HG02588 (cell line): Measurements from ENCODE around the gene SRSF3.

Experiments
- ATAC-seq: cut with Tn5 transposase; IDR thresholded peaks from one replicate; pipeline ENCODE4 v1.9.1; 2021; ENCODE audit warnings: mild to moderate bottlenecking, moderate library complexity; ENCODE audit not compliant: unreplicated experiment

Gene SRSF3

GRCh38 chr6:36622901-36623546 is 28.9 kb downstream of the SRSF3 start:
- no peak for ATAC-seq

- ATAC-seq: peak; percentile 58
Observed at GRCh38 chr6:36623547-36624459, 29.6 kb downstream of the SRSF3 start.

GRCh38 chr6:36624461-36625157 is 30.4 kb downstream of the SRSF3 start:
- no peak for ATAC-seq

- ATAC-seq: no peak
Observed at GRCh38 chr6:36625158-36625919, 31.2 kb downstream of the SRSF3 start.

- ATAC-seq: no peak
Observed at GRCh38 chr6:36626636-36627035, 32.5 kb downstream of the SRSF3 start.

- no peak for ATAC-seq
Observed at GRCh38 chr6:36627141-36627540, 33.0 kb downstream of the SRSF3 start.

GRCh38 chr6:36627801-36628246 is 33.7 kb downstream of the SRSF3 start:
- no peak for ATAC-seq

- ATAC-seq: no peak
Observed at GRCh38 chr6:36629784-36630183, 35.6 kb downstream of the SRSF3 start.

- ATAC-seq: no peak
Observed at GRCh38 chr6:36631326-36632011, 37.3 kb downstream of the SRSF3 start.

- no peak for ATAC-seq
Observed at GRCh38 chr6:36633370-36633769, 39.2 kb downstream of the SRSF3 start.

GRCh38 chr6:36633915-36634314 is 39.8 kb downstream of the SRSF3 start:
- no peak for ATAC-seq

GRCh38 chr6:36634317-36635108 is 40.4 kb downstream of the SRSF3 start:
- ATAC-seq: no peak

GRCh38 chr6:36636283-36636682 is 42.1 kb downstream of the SRSF3 start:
- no peak for ATAC-seq

- ATAC-seq: no peak
Observed at GRCh38 chr6:36636687-36637418, 42.7 kb downstream of the SRSF3 start.

- no peak for ATAC-seq
Observed at GRCh38 chr6:36638579-36638978, 44.4 kb downstream of the SRSF3 start.

- no peak for ATAC-seq
Observed at GRCh38 chr6:36639171-36639808, 45.1 kb downstream of the SRSF3 start.

- no peak for ATAC-seq
Observed at GRCh38 chr6:36641543-36641942, 47.4 kb downstream of the SRSF3 start.
